SU-DHL-6 (cell line): ENCODE results near the gene THOC2.
"Not testable (repeated sequence)": the region's sequence is repeated elsewhere in the genome, so short reads cannot be mapped to it uniquely, and the experiment has no call there.

Experiments
- H2AFZ ChIP-seq: fragments of 200-600 bp; sonication (generic); 2 replicates; pipeline ENCODE4 v1.6.1; 2014; ENCODE audit warnings: low read depth, mild to moderate bottlenecking, moderate library complexity, mixed read lengths, antibody characterized with exemption, low read length; ENCODE audit not compliant: severe bottlenecking
- H3F3A ChIP-seq: fragments of 200-600 bp; shearing (Covaris generic); 2 replicates; pipeline ENCODE4 v1.6.0; 2016; ENCODE audit warnings: antibody characterized with exemption, mild to moderate bottlenecking; ENCODE audit not compliant: insufficient read depth
- H3K27ac ChIP-seq: fragments of 200-600 bp; sonication (generic); 2 replicates; pipeline ENCODE4 v1.5.1; 2016; ENCODE audit warnings: low read depth, mild to moderate bottlenecking, low read length, moderate library complexity, mixed read lengths
- H3K27me3 ChIP-seq: fragments of 200-600 bp; sonication (generic), shearing (Covaris generic); 2 replicates; pipeline ENCODE4 v1.6.0; 2014; ENCODE audit warnings: mild to moderate bottlenecking, low read length
- H3K36me3 ChIP-seq: fragments of 200-600 bp; sonication (generic); 2 replicates; pipeline ENCODE4 v1.6.1; 2014; ENCODE audit warnings: mild to moderate bottlenecking, low read length, mixed read lengths
- H3K4me2 ChIP-seq: fragments of 300-600, 200-600 bp; shearing (Covaris generic), sonication (generic); 2 replicates; pipeline ENCODE4 v1.6.0; 2014; ENCODE audit warnings: low read length, low read depth, mild to moderate bottlenecking; ENCODE audit not compliant: poor library complexity, severe bottlenecking
- H3K4me3 ChIP-seq: fragments of 200-600 bp; sonication (generic); 2 replicates; pipeline ENCODE4 v1.5.1; 2014; ENCODE audit warnings: antibody characterized with exemption, low read length, mild to moderate bottlenecking, mixed read lengths; ENCODE audit not compliant: insufficient read depth, poor library complexity, severe bottlenecking
- H3K79me2 ChIP-seq: fragments of 200-600 bp; sonication (generic); 2 replicates; pipeline ENCODE4 v1.6.1; 2014; ENCODE audit warnings: mild to moderate bottlenecking, low read length, moderate library complexity; ENCODE audit not compliant: insufficient read depth
- H3K9ac ChIP-seq: fragments of 200-600 bp; sonication (generic); 2 replicates; pipeline ENCODE4 v1.7.0; 2014; ENCODE audit warnings: mild to moderate bottlenecking, low read length
- H3K9me2 ChIP-seq: fragments of 200-600 bp; sonication (generic); replicated peaks from 2 replicates; pipeline ENCODE4 v1.6.1; 2014; ENCODE audit warnings: low read length; ENCODE audit not compliant: insufficient read depth
- H3K9me3 ChIP-seq: fragments of 200-600 bp; sonication (generic); 2 replicates; pipeline ENCODE4 v1.6.1; 2014; ENCODE audit warnings: low read length, mixed read lengths; ENCODE audit not compliant: insufficient read depth
- H4K20me1 ChIP-seq: fragments of 200-600 bp; sonication (generic); 2 replicates; pipeline ENCODE4 v1.6.1; 2014; ENCODE audit warnings: low read depth, mild to moderate bottlenecking, antibody characterized with exemption, low read length, moderate library complexity, mixed read lengths
- EZH2phosphoT487 ChIP-seq: fragments of 200-600 bp; sonication (generic), shearing (Covaris generic); conservative IDR thresholded peaks from 2 replicates; pipeline ENCODE4 v1.6.1; 2018; ENCODE audit warnings: mild to moderate bottlenecking, antibody characterized with exemption, low read length, moderate library complexity, mixed read lengths
- TF ChIP-seq, protein P1 (sequence below): fragments of 200-600 bp; sonication (generic); IDR thresholded peaks from one replicate; pipeline ENCODE4 v1.5.1; 2017; ENCODE audit warnings: antibody characterized with exemption, mild to moderate bottlenecking, low read length, moderate library complexity; ENCODE audit not compliant: insufficient read depth, poor library complexity, severe bottlenecking

The THOC2 gene

DNA sequence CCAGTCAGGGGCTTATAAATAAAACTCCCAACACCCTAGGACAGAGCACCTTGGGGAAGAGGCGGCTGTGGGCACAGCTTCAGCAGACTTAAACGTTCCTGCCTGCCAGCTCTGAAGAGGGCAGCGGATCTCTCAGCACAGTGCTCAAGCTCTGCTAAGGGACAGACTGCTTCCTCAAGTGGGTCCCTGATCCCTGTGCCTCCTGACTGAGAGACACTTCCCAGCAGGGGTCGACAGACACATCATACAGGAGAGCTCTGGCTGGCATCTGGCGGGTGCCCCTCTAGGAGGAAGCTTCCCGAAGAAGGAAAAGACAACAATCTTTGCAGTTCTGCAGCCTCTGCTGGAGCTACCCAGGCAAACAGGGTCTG is 84.1 kb downstream of the THOC2 start:
- not testable (repeated sequence) for H3K79me2 ChIP-seq, H3K9ac ChIP-seq, H3K9me2 ChIP-seq, H2AFZ ChIP-seq, H3K4me2 ChIP-seq, H3K27ac ChIP-seq, H3K36me3 ChIP-seq, H3K9me3 ChIP-seq, H4K20me1 ChIP-seq, H3K4me3 ChIP-seq, H3F3A ChIP-seq, H3K27me3 ChIP-seq

- H3K27me3 ChIP-seq = no peaks in the 10 kb centered on the region
- TF ChIP-seq, protein P1, sequence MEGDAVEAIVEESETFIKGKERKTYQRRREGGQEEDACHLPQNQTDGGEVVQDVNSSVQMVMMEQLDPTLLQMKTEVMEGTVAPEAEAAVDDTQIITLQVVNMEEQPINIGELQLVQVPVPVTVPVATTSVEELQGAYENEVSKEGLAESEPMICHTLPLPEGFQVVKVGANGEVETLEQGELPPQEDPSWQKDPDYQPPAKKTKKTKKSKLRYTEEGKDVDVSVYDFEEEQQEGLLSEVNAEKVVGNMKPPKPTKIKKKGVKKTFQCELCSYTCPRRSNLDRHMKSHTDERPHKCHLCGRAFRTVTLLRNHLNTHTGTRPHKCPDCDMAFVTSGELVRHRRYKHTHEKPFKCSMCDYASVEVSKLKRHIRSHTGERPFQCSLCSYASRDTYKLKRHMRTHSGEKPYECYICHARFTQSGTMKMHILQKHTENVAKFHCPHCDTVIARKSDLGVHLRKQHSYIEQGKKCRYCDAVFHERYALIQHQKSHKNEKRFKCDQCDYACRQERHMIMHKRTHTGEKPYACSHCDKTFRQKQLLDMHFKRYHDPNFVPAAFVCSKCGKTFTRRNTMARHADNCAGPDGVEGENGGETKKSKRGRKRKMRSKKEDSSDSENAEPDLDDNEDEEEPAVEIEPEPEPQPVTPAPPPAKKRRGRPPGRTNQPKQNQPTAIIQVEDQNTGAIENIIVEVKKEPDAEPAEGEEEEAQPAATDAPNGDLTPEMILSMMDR = no peak
- no peak for TF ChIP-seq EZH2phosphoT487
- H3K79me2 ChIP-seq = no peaks in the 10 kb centered on the region
- no peak overlapping the region for H2AFZ ChIP-seq
- no peaks in the 10 kb centered on the region for H3K9me3 ChIP-seq
- no peak overlapping the region for H3K27ac ChIP-seq
- H3K36me3 ChIP-seq = 0 out of 2 replicates have a peak, but pooled peaks cover 3% of the 10 kb centered on the region
- H4K20me1 ChIP-seq = no peaks in the 10 kb centered on the region
- no peak overlapping the region for H3K4me2 ChIP-seq
- H3K9ac ChIP-seq = no peak overlapping the region
- no peaks in the 10 kb centered on the region for H3K9me2 ChIP-seq
- no peak overlapping the region for H3K4me3 ChIP-seq
- no peaks in the 10 kb centered on the region for H3F3A ChIP-seq
Observed at GRCh38 chrX:123648028-123648810, 84.6 kb downstream of the THOC2 start.

DNA sequence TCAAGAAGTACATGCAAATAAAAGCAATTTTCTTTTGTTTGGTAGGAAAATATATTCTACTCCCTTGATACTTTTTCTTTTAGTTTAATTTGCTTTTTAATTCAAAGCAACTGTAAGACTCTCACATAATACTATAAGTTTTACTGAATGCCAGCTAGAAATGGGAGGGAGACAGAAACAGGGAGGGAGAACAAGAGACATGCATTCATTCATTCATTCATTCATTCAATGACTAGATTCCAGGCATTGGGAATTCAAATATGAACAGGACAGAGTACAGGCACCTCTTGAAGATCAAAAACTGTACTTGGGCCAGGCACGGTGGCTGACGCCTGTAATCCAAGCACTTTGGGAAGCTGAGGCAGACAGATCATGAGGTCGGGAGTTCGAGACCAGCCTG is 85.6 kb downstream of the THOC2 start:
- TF ChIP-seq, protein P1 = no peak
- no peak for TF ChIP-seq EZH2phosphoT487
- Histone ChIP-seq H3K9ac (no peak overlapping the region), H3F3A (no peaks in the 10 kb centered on the region), H4K20me1 (no peaks in the 10 kb centered on the region), H3K79me2 (no peaks in the 10 kb centered on the region), H3K36me3 (0 out of 2 replicates have a peak, but pooled peaks cover 3% of the 10 kb centered on the region), H3K27me3 (no peaks in the 10 kb centered on the region), H3K27ac (no peak overlapping the region), H2AFZ (no peak overlapping the region), H3K9me3 (no peaks in the 10 kb centered on the region), H3K4me3 (no peak overlapping the region), H3K4me2 (no peak overlapping the region), H3K9me2 (no peaks in the 10 kb centered on the region)

DNA sequence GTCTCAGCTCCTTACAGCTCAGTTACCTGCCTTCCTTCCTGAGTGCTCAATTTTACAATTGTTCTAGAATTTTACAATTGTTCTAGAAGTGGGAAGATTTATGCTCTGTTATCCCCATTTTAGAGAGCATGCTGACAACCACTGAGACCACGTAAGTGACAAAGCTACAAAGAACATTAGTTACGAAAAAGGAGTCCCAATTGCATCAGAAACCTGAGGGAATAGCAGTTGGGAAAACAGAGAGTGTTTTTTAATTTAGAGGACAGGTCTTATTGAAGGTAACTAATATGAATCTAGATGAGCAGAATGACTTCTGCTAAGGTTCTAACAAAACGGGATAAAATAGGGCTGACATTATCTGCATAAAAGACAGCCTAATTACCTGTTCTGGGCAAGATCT is 103.3 kb downstream of the THOC2 start:
- TF ChIP-seq EZH2phosphoT487 = no peak
- TF ChIP-seq, protein P1 = no peak
- no peak overlapping the region for H3K4me3 ChIP-seq
- no peaks in the 10 kb centered on the region for H4K20me1 ChIP-seq
- H3K79me2 ChIP-seq = no peaks in the 10 kb centered on the region
- H3K9me3 ChIP-seq = no peaks in the 10 kb centered on the region
- no peaks in the 10 kb centered on the region for H3F3A ChIP-seq
- no peak overlapping the region for H3K27ac ChIP-seq
- no peak overlapping the region for H3K4me2 ChIP-seq
- H2AFZ ChIP-seq = no peak overlapping the region
- H3K9me2 ChIP-seq = no peaks in the 10 kb centered on the region
- no peaks in the 10 kb centered on the region for H3K27me3 ChIP-seq
- H3K9ac ChIP-seq = no peak overlapping the region
- H3K36me3 ChIP-seq = peaks cover 8% of the 10 kb centered on the region
